Measurements from ENCODE around the gene PSAT1.

The PSAT1 gene

GRCh38 chr9:78253285-78253684 is 43.6 kb upstream of the PSAT1 start:
- Histone ChIP-seq H3K4me3 (ENCODE audit: low read depth, low read length) (no peak overlapping the region), H4K91ac (ENCODE audit: low read depth, low read length) (no peak overlapping the region), H3K23ac (ENCODE audit: low read length) (no peak overlapping the region), H3K4me1 (ENCODE audit: control insufficient read depth in 1 of 2, insufficient read depth in 2 of 2, low read length in 2 of 2) (no peaks in the 10 kb centered on the region), H2AK5ac (ENCODE audit: low read length) (no peak overlapping the region), H3K9me3 (ENCODE audit: insufficient read depth, low read depth, low read length) (no peaks in the 10 kb centered on the region), H2BK120ac (ENCODE audit: insufficient read depth, low read length, poor library complexity) (no peak overlapping the region), H3K27ac (ENCODE audit: low read depth, low read length) (no peak overlapping the region), H3K79me2 (ENCODE audit: control insufficient read depth, insufficient read depth, low read length, poor library complexity) (no peaks in the 10 kb centered on the region), H3K36me3 (ENCODE audit: control insufficient read depth in 1 of 2, insufficient read depth in 2 of 2, low read length in 2 of 2) (peaks cover 2 to 4% of the 10 kb centered on the region in 2 experiments), H3K27me3 (ENCODE audit: insufficient read depth, low read length) (no peaks in the 10 kb centered on the region), H3K14ac (ENCODE audit: low read length) (no peak overlapping the region), H2BK12ac (ENCODE audit: low read length) (no peak overlapping the region), H3K4ac (ENCODE audit: low read depth, low read length) (no peak overlapping the region), H4K8ac (ENCODE audit: low read depth, low read length) (no peak overlapping the region), H2AFZ (ENCODE audit: insufficient read depth, low read length, poor library complexity) (no peak overlapping the region), H3K79me1 (ENCODE audit: low read length) (no peaks in the 10 kb centered on the region), H3K9ac (ENCODE audit: low read length) (no peak overlapping the region), H3K18ac (ENCODE audit: low read length) (no peak overlapping the region), H3K4me2 (ENCODE audit: low read length) (no peak overlapping the region), H4K12ac (ENCODE audit: low read depth, low read length) (no peak overlapping the region), H2BK5ac (ENCODE audit: low read depth, low read length, poor library complexity) (no peak overlapping the region)
- no CpG with 5 or more reads among the region's 4 CpGs for WGBS (ENCODE audit: extremely low coverage, insufficient coverage, insufficient read length)
- DNase-seq = no peak

- Histone ChIP-seq H3K9me3 (ENCODE audit: insufficient read depth, low read depth, low read length) (no peaks in the 10 kb centered on the region), H3K27me3 (ENCODE audit: insufficient read depth, low read length) (no peaks in the 10 kb centered on the region), H2BK5ac (ENCODE audit: low read depth, low read length, poor library complexity) (no peak overlapping the region), H3K4ac (ENCODE audit: low read depth, low read length) (no peak overlapping the region), H4K12ac (ENCODE audit: low read depth, low read length) (no peak overlapping the region), H4K91ac (ENCODE audit: low read depth, low read length) (no peak overlapping the region), H3K79me1 (ENCODE audit: low read length) (no peaks in the 10 kb centered on the region), H2BK12ac (ENCODE audit: low read length) (no peak overlapping the region), H3K18ac (ENCODE audit: low read length) (no peak overlapping the region), H2AK5ac (ENCODE audit: low read length) (no peak overlapping the region), H3K9ac (ENCODE audit: low read length) (no peak overlapping the region), H3K4me3 (ENCODE audit: low read depth, low read length) (no peak overlapping the region), H3K79me2 (ENCODE audit: control insufficient read depth, insufficient read depth, low read length, poor library complexity) (no peaks in the 10 kb centered on the region), H2BK120ac (ENCODE audit: insufficient read depth, low read length, poor library complexity) (no peak overlapping the region), H3K27ac (ENCODE audit: low read depth, low read length) (no peak overlapping the region), H3K23ac (ENCODE audit: low read length) (no peak overlapping the region), H3K14ac (ENCODE audit: low read length) (no peak overlapping the region), H3K4me1 (ENCODE audit: control insufficient read depth in 1 of 2, insufficient read depth in 2 of 2, low read length in 2 of 2) (no peaks in the 10 kb centered on the region), H2AFZ (ENCODE audit: insufficient read depth, low read length, poor library complexity) (no peak overlapping the region), H3K4me2 (ENCODE audit: low read length) (no peak overlapping the region), H4K8ac (ENCODE audit: low read depth, low read length) (no peak overlapping the region), H3K36me3 (ENCODE audit: control insufficient read depth in 1 of 2, insufficient read depth in 2 of 2, low read length in 2 of 2) (peaks cover 2 to 7% of the 10 kb centered on the region in 2 experiments)
- no CpG with 5 or more reads among the region's 2 CpGs for WGBS (ENCODE audit: extremely low coverage, insufficient coverage, insufficient read length)
- DNase-seq = peak in 1 of 2 donors; percentile 63
These were observed 35.4 kb upstream of the PSAT1 start for GRCh38 chr9:78261403-78262001.

GRCh38 chr9:78262655-78263054 is 34.3 kb upstream of the PSAT1 start:
- H3K27ac ChIP-seq (ENCODE audit: low read depth, low read length) = no peak overlapping the region
- no peak overlapping the region for H3K4me2 ChIP-seq (ENCODE audit: low read length)
- no peak overlapping the region for H3K18ac ChIP-seq (ENCODE audit: low read length)
- H3K9me3 ChIP-seq (ENCODE audit: insufficient read depth, low read depth, low read length) = no peaks in the 10 kb centered on the region
- no peak overlapping the region for H2BK120ac ChIP-seq (ENCODE audit: insufficient read depth, low read length, poor library complexity)
- no peak overlapping the region for H3K4me3 ChIP-seq (ENCODE audit: low read depth, low read length)
- no peak overlapping the region for H3K14ac ChIP-seq (ENCODE audit: low read length)
- no peaks in the 10 kb centered on the region for H3K4me1 ChIP-seq (ENCODE audit: control insufficient read depth in 1 of 2, insufficient read depth in 2 of 2, low read length in 2 of 2)
- H2AFZ ChIP-seq (ENCODE audit: insufficient read depth, low read length, poor library complexity) = no peak overlapping the region
- no CpG with 5 or more reads among the region's 2 CpGs for WGBS (ENCODE audit: extremely low coverage, insufficient coverage, insufficient read length)
- H3K36me3 ChIP-seq (ENCODE audit: control insufficient read depth in 1 of 2, insufficient read depth in 2 of 2, low read length in 2 of 2) = peaks cover 2 to 6% of the 10 kb centered on the region in 2 experiments
- H3K4ac ChIP-seq (ENCODE audit: low read depth, low read length) = no peak overlapping the region
- H3K23ac ChIP-seq (ENCODE audit: low read length) = no peak overlapping the region
- no peak overlapping the region for H2BK12ac ChIP-seq (ENCODE audit: low read length)
- no peak for DNase-seq
- H4K91ac ChIP-seq (ENCODE audit: low read depth, low read length) = no peak overlapping the region
- H2AK5ac ChIP-seq (ENCODE audit: low read length) = no peak overlapping the region
- H3K27me3 ChIP-seq (ENCODE audit: insufficient read depth, low read length) = no peaks in the 10 kb centered on the region
- no peak overlapping the region for H4K8ac ChIP-seq (ENCODE audit: low read depth, low read length)
- H4K12ac ChIP-seq (ENCODE audit: low read depth, low read length) = no peak overlapping the region
- no peaks in the 10 kb centered on the region for H3K79me1 ChIP-seq (ENCODE audit: low read length)
- no peak overlapping the region for H2BK5ac ChIP-seq (ENCODE audit: low read depth, low read length, poor library complexity)
- no peak overlapping the region for H3K9ac ChIP-seq (ENCODE audit: low read length)
- no peaks in the 10 kb centered on the region for H3K79me2 ChIP-seq (ENCODE audit: control insufficient read depth, insufficient read depth, low read length, poor library complexity)

- Histone ChIP-seq H3K79me2 (ENCODE audit: control insufficient read depth, insufficient read depth, low read length, poor library complexity) (no peaks in the 10 kb centered on the region), H3K18ac (ENCODE audit: low read length) (no peak overlapping the region), H2BK5ac (ENCODE audit: low read depth, low read length, poor library complexity) (no peak overlapping the region), H4K8ac (ENCODE audit: low read depth, low read length) (no peak overlapping the region), H3K9me3 (ENCODE audit: insufficient read depth, low read depth, low read length) (no peaks in the 10 kb centered on the region), H4K91ac (ENCODE audit: low read depth, low read length) (no peak overlapping the region), H3K27ac (ENCODE audit: low read depth, low read length) (no peak overlapping the region), H3K9ac (ENCODE audit: low read length) (no peak overlapping the region), H3K23ac (ENCODE audit: low read length) (no peak overlapping the region), H3K4me1 (ENCODE audit: control insufficient read depth in 1 of 2, insufficient read depth in 2 of 2, low read length in 2 of 2) (no peaks in the 10 kb centered on the region), H4K12ac (ENCODE audit: low read depth, low read length) (no peak overlapping the region), H2AK5ac (ENCODE audit: low read length) (no peak overlapping the region), H3K4me3 (ENCODE audit: low read depth, low read length) (no peak overlapping the region), H2BK12ac (ENCODE audit: low read length) (no peak overlapping the region), H2BK120ac (ENCODE audit: insufficient read depth, low read length, poor library complexity) (no peak overlapping the region), H2AFZ (ENCODE audit: insufficient read depth, low read length, poor library complexity) (no peak overlapping the region), H3K14ac (ENCODE audit: low read length) (no peak overlapping the region), H3K36me3 (ENCODE audit: control insufficient read depth in 1 of 2, insufficient read depth in 2 of 2, low read length in 2 of 2) (peaks cover 6 to 8% of the 10 kb centered on the region in 2 experiments), H3K79me1 (ENCODE audit: low read length) (no peaks in the 10 kb centered on the region), H3K27me3 (ENCODE audit: insufficient read depth, low read length) (no peaks in the 10 kb centered on the region), H3K4me2 (ENCODE audit: low read length) (no peak overlapping the region), H3K4ac (ENCODE audit: low read depth, low read length) (no peak overlapping the region)
- WGBS (ENCODE audit: extremely low coverage, insufficient coverage, insufficient read length) = no CpG with 5 or more reads among the region's 4 CpGs
- no peak for DNase-seq
These were observed 29.0 kb upstream of the PSAT1 start for GRCh38 chr9:78267889-78268288.
